Germinal center (tissue), 1 donor: Measurements from ENCODE around the gene ARHGAP23.

ENCODE experiments used
- DNase-seq: peaks from one replicate; pipeline ENCODE4 v3.0.0; 2012; ENCODE audit warnings: mixed read lengths, low spot score

The ARHGAP23 gene

GRCh38 chr17:38428112-38428642, at the start of gene ARHGAP23:
TSS of gene ARHGAP23 (plus strand) at chr17:38428464. CDS start at chr17:38428486, 22 bp downstream.
- DNase-seq: peak; percentile 67

DNA sequence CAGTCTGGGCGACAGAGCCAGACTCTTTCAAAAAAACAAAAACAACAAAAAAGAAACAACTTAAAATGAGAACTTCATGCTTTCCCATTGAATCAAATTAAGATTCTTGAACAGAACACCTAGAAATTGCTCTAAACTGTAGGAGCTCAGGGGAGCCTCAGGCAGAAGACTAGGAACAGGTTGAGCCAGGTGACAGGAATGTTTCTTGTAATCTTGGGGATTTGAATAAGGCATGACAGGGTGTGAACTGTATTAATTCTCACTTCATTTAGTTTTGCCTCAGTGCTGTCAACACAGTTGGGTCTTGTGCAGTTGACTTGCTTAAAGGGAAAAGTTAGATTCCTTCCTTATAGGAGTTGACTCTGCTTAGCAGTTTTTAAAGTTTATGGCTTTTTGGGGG, 48.8 kb upstream of the ARHGAP23 start:
- DNase-seq: no peak

DNA sequence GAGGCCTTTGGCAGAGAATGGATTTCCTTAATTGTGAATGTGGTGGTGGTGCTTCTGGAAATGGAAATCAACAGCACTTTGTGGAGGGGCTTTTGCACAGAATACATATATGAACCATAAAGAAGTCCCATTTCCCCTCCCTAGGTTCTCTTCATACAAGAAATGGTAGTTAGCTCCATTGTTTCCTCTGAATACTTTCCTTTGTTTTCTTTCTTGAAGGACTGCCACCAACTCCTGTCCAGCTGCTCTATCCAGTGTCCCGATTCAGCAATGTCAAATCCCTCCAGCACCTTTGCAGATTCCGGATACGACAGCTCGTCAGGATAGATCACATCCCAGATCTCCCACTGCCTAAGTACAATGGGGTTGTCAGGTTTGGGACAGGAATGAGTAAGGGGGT, 33.2 kb upstream of the ARHGAP23 start:
- DNase-seq: no peak

DNA sequence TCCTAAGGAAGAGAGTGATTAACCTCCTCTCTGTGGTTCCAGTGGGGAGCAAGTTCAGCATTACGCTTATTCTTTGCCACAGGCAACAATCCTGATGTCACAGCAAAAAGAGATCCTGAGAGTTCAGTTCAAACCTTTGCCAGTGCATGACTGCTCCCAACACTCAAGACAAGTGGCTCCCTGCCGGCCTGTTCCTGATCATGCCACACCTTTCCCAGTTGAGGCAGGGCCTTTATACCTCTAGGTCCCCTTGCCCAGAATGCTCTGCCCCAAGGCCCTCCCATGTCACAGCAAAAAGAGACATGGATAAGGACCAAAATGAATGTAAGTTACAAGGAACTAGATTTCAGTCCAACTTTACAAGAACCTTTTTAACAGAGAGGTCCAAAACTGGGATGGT, 31.0 kb upstream of the ARHGAP23 start:
- DNase-seq: no peak

- no peak for DNase-seq
Measured at GRCh38 chr17:38400286-38400685, 28.0 kb upstream of the ARHGAP23 start.

DNA sequence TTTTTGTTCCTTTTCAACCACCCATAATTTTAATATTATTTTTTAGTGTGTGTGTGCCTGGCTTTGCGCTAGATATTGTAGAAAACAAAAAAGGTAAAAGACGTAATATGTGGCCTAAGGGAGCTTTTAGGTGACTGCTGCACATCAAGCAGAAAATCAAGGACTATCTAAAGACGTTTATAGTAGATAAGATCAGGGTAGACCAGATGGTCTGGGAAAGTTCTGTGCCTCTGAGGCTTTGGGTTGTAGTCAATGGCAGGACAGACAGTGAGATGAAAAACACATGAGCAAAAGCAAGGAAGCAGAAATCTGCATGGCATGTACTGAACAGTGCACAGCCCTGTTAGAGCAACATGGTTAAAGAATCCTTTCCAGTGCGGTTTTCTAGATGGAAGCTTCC, 26.8 kb upstream of the ARHGAP23 start:
- DNase-seq: no peak

DNA sequence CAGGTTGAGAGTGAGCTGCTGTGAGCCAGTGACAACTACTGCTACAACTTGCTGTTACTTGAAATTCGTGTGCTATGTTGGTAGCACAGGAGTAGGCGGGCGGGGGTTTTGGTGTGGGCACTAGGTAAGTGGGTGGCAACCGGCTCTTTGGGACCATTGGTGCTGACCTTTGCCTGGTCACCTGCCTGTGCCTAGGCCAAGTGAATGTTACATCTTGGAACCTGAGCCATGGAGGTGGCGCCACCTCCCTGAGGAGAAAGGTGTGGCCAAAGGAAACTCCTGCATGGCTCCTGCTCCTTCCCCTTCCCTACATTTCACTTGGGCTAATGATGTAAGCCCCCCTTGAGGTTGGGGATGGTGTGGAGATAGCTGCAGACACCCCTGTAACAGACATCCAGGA, 25.4 kb upstream of the ARHGAP23 start:
- DNase-seq: no peak

- DNase-seq: no peak
Measured at GRCh38 chr17:38403491-38403890, 24.8 kb upstream of the ARHGAP23 start.

DNA sequence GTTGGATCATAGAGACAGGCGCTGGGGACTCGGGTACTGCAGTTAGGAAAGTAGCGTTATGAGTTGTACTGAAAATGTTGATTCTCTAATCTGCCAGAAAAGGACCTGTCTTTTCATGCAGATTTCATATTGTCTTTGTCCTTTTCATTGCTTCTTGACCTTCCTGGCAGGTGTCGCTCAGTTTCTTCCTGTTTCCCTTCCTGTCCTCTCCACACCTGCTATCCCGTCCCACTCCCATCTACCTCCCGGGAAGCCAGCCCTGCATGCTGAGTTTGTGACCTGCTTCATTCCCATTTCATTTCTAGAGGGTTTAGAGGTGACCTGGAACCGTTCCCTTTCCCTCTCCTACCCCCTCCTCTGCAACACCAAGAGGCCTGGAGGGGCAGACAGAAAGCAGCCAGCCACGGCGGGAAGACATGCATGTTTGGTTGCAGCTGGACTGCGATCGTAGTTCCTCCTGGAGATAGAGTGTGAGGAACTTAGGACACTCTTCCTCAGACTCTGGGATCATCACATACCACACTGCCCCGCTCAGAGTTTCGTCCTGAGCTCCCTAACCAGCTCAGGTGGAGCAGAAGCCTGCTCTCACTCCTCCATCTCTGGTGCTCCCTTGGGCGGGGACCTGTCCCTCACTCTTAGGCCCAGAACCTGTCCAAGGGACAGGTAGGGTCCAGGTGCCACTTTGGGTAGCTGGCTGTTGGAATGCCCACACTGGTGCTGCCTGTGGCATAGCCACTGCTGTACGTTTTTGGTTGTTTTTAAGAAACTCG, 23.9 kb upstream of the ARHGAP23 start:
- no peak for DNase-seq

- DNase-seq: no peak
Measured at GRCh38 chr17:38405654-38406053, 22.6 kb upstream of the ARHGAP23 start.

- no peak for DNase-seq
Measured at GRCh38 chr17:38410201-38410600, 18.1 kb upstream of the ARHGAP23 start.

GRCh38 chr17:38415250-38416194, 12.7 kb upstream of the ARHGAP23 start:
- DNase-seq: no peak

GRCh38 chr17:38416840-38417209, 11.4 kb upstream of the ARHGAP23 start:
- DNase-seq: no peak

GRCh38 chr17:38417210-38417951, 10.9 kb upstream of the ARHGAP23 start:
- DNase-seq: no peak

DNA sequence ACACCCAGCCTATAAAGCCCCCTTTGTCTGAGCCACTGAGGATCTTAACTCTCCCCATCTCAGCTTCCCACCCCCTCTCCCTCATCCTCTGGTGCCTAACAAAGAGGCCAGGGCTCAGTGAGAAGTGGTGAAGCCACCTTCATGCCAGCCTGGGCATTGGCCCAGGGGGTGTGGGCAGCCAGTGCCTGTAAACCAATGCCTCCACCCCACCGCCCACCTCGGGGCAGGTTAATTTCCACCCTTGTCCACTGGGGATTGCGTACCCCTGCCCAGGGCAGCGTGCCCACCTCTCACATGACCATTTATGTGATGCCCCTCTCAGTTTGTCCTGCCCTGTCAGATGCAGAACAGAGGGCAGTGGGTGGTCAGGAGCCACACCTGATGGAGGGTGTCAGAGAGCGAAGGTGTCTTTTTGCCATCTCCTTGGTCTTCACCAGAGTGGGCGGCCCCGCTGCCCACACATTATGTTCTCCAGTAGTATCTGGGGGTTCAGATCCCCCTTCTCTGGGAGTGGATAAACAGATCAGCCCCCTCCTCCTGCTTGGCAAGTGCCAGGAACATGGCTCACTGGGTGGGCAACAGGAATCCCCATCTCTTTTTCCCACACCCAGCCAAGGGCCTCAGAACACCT, 10.1 kb upstream of the ARHGAP23 start:
- DNase-seq: no peak

- no peak for DNase-seq
Measured at GRCh38 chr17:38418693-38419507, 9.4 kb upstream of the ARHGAP23 start.

DNA sequence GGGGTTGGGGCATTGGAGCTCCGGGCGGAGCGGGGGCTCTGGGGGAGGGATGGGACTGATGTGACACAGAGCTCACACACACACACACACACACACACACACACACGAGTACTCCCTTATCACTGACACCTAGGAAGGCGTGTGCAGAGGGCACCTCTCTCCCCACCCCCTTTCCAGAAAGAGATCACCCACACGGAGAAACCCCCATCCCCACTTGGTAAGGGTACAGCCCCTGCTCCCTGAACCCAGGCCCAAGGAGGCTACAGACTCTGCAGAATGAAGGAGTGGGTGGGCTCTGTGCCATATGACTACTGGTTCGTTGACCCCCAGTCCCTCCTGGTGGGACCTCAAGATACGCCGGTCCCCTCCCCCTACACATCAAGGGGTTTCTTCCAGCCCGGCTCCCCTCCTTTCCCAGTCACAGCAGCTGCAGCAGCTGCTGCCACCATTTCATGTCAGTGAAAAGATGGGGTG, 8.7 kb upstream of the ARHGAP23 start:
- no peak for DNase-seq

- DNase-seq: no peak
Measured at GRCh38 chr17:38420518-38420917, 7.7 kb upstream of the ARHGAP23 start.

DNA sequence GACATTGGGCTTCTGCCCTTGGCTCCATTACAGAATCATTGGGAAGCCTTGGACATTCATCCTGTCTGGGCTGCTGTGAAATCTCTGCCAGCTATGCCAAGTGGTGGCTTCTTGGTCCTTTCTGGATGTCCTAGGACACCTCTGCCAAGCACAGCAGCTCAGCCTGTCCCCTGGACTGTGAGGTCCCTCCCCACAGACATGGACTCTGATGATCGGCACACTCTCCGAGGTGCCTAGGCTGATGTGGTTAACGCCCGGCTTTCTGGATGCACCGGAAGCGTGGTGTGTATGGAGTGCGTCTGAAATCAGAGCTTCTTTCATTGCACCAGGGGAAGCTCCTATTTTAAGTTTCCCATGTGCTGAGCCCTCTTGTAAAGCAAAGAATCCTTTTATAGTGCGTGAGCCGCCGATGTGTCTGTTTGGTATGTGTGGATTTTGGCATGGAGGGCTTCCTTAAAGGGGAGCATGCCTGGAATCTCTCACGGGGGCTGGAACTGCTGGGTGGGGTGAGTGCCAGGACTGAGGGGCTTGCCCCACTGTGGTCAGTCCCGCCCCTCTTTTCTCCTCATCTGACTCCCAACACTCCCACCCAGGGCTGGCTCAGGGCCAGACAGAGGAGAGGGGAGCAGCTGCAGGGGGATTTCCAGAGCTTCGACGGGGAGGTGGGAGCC, 7.0 kb upstream of the ARHGAP23 start:
- DNase-seq: no peak
